ENCODE data around the gene ADGRL3.
"Not testable (repeated sequence)": the region's sequence is repeated elsewhere in the genome, so short reads cannot be mapped to it uniquely, and the experiment has no call there.

The ADGRL3 gene

GRCh38 chr4:61665649-61666048 is 465.5 kb downstream of the ADGRL3 start:
- no peak for DNase-seq

- DNase-seq: no peak
Measured at GRCh38 chr4:61666244-61666643, 466.1 kb downstream of the ADGRL3 start.

DNA sequence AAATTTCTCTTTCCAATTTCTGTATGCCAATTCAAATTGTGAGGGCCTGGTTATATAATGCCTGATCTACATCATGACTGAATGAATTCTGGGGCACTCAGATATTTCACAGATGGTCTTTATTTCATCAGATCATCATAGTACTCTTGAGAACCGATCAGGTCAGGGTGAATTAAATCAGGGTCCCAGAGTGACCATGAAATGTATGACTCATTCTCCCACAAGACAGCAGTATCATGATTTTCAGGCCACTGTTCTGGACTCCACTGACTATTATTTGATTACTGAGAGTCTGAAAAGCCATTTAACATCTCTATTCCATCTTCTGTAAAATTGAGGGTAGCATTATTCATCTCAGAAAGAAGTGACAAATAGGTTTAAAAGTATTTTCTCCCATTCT is 471.5 kb downstream of the ADGRL3 start:
- DNase-seq: no peak

GRCh38 chr4:61675464-61675863 is 475.3 kb downstream of the ADGRL3 start:
- no peak for DNase-seq

DNA sequence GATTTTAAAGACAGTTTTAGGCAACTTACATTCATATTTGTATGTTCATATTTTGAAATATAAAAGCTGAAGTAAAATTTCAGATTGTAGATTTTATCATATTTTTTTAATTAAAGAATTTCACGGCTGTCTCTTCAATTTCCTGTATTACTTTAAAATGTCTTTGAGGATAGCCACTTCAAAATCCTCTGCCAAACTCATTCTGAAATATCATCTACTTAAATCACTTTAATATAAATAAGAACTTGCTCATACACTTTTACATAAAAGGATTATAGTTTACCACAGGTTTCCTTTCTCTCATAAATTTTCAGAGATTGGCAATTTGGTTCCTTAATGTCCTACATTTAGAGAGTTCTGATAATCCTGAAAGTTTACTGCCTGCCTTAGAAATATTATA is 478.2 kb downstream of the ADGRL3 start:
- no peak for DNase-seq

- no peak for DNase-seq
Measured at GRCh38 chr4:61693520-61693919, 493.4 kb downstream of the ADGRL3 start.

GRCh38 chr4:61714387-61714911 is 514.3 kb downstream of the ADGRL3 start:
- DNase-seq: no peak

DNA sequence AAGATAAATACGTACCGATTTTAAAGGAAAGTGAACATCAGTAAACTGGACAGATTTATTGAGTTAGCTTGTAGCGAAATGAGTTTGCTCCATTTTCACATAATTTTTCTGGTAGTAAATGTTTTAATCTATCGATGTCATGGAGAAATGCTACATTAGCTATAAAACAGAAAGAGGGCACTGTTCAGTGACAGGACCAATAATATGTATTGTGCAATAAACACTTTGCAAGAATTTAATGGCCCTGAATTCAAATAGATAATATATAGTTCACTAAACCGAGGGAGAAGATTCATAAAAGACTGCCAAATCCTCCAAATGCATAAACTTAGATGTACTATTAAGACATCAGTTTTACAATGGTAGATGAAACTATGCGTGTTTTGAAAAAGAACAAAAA is 516.3 kb downstream of the ADGRL3 start:
- no peak for DNase-seq

GRCh38 chr4:61723492-61723891 is 523.4 kb downstream of the ADGRL3 start:
- no peak for DNase-seq

DNA sequence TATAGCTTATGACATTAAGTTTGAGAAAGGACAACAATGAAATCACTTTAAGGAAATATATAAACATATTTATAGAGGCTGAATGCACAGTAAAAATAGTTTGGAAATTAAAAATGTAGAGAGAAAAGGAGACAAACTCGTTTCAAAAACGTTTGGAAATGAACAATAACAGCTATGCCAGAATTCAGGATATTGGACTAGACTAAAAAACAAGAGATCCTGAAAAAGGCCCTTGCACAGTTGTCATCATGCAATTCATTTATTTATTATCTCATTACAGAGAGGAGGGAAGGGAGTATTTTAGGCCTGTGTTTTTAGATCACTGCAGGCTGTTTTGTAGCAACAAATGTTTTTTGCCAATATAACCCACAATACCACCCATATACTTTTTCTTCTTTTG is 527.2 kb downstream of the ADGRL3 start:
- no peak for DNase-seq

DNA sequence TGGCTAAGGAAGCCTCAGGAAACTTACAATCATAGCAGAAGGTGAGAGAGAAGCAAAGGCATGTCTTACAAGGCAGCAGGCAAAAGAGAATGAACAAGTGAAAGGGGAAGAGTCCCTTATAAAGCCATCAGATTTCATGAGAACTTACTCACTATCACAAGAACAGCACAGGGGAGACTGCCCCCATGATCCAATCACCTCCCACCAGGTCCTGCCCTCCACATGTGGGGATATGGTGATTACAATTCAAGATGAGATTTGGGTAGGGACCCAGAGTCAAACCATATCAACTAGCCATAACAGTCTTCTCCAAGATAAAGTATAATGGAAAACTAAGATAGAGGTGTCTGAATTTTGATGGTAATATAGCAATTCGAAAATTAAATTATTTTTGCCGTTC is 534.3 kb downstream of the ADGRL3 start:
- DNase-seq: no peak

- no peak for DNase-seq
Measured at GRCh38 chr4:61739887-61740286, 539.8 kb downstream of the ADGRL3 start.

- DNase-seq: no peak
Measured at GRCh38 chr4:61740886-61741285, 540.8 kb downstream of the ADGRL3 start.

DNA sequence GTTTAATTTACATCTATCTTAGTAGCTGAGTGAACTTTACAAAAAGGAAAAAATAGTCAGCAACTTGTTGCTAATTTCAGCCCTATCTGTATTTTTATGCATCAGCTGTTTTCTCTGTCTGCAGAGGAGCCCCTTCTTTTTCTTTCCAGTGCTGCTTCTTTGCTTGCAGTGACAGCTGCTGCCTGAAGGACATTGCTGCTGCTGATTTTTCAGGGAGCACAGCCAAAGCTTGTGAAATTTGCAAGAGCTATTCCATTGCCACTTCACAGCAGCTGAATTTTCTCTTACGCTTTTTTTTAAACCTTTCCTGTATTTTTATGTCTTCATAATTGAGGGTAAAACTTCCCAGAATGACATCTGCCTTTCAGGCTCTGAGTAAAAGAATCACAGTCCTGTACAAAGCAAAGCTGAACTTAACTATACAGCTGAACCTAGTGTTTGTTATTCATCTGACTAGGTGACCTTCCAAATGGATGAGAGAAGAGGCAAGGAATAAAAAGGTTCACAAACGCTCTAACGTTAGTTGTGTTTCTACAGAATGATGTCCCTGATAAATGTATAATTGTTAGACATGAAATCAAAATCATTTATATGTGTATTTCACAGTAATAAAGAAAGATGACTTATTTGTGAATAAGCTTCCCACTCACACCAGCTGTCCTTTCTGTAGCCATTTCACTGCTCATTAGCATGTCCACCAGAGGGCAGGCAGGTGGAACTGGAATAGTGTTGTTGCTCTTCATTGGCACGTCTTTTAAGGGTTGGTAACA is 541.4 kb downstream of the ADGRL3 start:
- DNase-seq: no peak

DNA sequence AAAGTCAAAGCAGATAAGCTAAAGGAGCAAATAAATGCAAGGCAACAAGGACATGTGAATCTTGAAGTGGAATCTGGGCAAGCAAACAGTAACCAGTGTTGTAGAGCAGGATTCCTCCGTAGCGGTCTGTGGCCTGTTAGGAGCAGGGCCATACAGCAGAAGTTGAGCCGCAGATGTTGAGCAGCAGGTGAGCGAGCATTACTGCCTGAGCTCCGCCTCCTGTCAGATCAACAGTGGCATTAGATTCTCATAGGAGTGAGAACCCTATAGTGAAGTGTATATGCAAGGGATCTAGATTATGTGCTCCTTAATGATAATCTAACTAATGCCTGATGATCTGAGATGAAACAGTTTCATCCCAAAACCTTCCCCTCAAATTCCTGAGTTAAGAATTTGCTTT is 550.7 kb downstream of the ADGRL3 start:
- no peak for DNase-seq

DNA sequence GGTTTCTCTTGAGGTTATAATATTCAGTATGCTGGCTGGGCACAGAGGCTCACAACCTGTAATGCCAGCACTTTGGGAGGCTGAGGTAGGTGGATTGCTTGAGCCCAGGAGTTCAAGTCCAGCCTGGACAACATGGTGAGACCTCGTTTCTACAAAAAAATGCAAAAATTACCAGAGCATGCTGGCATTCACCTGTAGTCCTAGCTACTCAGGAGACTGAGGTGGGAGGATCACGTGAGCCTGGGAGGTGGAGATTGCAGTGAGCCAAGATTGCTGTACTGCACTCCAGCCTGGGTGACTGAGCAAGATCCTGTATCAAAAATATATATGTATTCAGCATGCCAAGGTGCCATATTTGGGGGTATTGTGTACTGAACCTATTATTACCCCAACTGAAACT is 552.5 kb downstream of the ADGRL3 start:
- no peak for DNase-seq

DNA sequence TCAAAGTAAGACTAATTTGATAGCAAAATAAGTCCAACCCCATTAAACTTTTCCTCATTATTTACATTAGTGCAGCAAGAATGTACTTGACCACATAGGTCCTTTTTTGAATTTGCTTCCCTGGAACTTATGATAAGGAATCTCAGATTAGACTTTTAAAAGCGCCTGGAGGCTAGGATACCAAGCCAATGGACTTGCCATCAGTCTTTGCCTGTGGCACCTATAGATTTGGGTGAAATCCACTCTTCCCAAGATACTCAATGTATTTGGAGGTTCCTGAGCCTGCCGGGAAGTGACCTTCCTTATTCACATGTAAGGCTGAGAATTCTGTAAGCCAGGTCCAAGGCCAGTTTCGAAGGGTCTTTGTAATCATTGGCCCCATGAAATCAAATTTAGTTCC is 553.6 kb downstream of the ADGRL3 start:
- no peak for DNase-seq

DNA sequence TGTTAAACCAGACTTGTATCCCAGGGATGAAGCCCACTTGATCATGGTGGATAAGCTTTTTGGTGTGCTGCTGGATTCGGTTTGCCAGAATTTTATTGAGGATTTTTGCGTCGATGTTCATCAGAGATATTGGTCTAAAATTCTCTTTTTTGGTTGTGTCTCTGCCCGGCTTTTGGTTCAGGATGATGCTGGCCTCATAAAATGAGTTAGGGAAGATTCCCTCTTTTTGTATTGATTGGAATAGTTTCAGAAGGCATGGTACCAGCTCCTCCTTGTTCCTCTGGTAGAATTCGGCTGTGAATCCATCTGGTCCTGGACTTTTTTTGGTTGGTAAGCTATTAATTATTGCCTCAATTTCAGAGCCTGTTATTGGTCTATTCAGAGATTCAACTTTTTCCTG is 556.8 kb downstream of the ADGRL3 start:
- DNase-seq: not testable (repeated sequence)

DNA sequence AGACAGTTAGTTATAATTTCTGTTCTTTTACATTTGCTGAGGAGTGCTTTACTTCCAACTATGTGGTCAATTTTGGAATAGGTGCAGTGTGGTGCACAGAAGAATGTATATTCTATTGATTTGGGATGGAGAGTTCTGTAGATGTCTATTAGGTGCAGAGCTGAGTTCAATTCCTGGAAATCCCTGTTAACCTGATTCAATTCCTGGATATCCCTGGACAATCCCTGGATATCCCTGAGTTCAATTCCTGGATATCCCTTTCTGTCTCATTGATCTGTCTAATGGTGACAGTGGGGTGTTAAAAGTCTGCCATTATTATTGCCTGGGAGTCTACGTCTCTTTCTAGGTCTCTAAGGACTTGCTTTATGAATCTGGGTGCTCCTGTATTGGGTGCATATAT is 557.9 kb downstream of the ADGRL3 start:
- not testable (repeated sequence) for DNase-seq

DNA sequence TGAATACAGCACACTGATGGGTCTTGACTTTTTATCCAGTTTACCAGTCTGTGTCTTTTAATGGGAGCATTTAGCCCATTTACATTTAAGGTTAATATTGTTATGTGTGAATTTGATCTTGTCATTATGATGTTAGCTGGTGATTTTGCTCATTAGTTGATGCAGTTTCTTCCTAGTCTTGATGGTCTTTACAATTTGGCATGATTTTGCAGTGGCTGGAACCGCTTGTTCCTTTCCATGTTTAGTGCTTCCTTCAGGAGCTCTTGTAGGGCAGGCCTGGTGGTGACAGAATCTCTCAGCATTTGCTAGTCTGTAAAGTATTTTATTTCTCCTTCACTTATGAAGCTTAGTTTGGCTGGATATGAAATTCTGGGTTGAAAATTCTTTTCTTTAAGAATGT is 558.5 kb downstream of the ADGRL3 start:
- not testable (repeated sequence) for DNase-seq

- DNase-seq: not testable (repeated sequence)
Measured at GRCh38 chr4:61759245-61759644, 559.1 kb downstream of the ADGRL3 start.

DNA sequence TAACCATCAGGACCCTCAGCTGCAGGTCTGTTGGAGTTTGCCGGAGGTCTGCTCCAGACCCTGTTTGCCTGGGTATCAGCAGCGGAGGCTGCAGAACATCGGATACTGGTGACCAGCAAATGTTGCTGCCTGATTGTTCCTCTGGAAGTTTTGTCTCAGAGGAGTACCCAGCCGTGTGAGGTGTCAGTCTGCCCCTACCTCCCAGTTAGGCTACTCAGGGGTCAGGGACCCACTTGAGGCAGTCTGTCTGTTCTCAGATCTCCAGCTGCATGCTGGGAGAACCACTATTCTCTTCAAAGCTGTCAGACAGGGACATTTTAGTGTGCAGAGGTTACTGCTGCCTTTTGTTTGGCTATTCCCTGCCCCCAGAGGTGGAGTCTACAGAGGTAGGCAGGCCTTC is 559.8 kb downstream of the ADGRL3 start:
- not testable (repeated sequence) for DNase-seq

DNA sequence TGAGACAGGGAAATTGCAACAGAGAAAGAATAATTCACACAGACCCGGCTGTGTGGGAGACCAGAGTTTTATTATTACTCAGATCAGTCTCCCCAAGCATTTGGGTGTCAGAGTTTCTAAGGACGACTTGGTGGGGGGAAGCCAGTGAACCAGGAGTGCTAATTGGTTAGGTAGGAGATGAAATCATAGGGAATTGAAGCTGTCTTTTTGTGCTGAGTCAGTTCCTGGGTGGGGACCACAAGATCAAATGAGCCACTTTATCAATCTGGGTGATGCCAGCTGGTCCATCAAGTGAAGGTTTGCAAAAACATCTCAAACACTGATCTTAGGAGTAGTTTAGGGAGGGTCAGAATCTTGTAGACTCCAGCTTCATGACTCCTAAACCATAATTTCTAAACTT is 560.7 kb downstream of the ADGRL3 start:
- DNase-seq: no peak

DNA sequence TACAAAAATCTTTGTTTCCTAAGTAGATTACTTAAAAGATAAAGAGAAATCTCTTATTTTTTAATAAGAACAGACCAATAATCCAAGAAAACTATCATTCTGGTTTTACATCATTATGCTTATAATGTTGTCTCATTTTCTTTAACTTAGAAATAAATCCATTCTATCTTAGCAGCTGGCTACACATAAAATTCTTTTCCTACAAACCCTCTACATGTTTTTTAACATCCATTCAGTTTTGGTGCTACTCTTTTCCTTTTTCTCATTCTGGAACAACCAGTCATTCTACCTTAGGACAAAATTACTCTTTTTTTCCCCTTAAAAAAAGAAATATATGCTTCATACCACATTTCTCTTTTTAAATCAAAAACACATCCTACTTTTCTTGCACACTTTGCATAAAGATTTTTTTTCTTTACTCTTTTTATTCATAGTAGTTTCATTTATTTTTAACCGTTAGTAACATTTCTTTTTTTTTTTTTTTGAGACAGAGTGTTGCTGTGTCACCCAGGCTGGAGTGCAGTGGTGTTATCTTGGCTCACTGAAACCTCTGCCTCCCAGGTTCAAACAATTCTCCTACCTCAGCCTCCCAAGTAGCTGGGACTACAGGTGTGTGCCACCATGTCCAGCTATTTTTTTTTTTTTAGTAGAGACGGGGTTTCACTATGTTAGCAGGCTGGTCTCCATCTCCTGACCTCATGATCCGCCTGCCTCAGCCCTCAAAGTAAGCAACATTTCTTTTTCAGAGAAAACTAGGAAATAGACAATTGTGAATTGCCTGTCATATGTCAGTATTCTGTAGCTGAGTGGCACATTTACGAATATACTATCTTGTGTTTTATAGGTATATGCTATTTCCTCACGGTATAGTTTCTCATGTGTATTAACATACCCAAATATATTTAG is 562.8 kb downstream of the ADGRL3 start:
- DNase-seq: no peak
